ENCODE data around the gene OR3A1. TPM values are rescaled to one million over a fixed set of nuclear protein-coding genes. Genes with fewer than 3 reads are reported as not detected.
"Not testable (repeated sequence)": the region's sequence is repeated elsewhere in the genome, so short reads cannot be mapped to it uniquely, and the experiment has no call there.

Gene OR3A1
- total and polyA plus RNA-seq, 2 of the 8 experiments (the other 6 are each of a cell fraction or from before 2014, with no cell fraction given) = not detected

DNA sequence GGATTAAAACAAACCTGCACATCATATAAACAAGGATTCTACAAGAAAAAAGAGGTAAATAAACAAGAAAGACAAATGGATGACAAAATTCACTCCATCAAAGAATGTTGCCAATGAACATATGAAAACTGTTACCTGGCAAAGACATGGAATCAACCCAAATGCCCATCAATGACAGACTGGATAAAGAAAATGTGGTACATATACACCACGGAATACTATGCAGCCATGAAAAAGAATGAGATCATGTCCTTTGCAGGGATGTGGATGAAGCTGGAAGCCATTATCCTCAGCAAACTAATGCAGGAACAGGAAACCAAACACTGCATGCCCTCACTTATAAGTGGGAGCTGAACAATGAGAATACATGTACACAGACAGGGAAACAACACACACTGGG, 4.6 kb downstream of the OR3A1 start:
- H3K56ac ChIP-seq (replicated peaks; ENCODE audit: insufficient read length, low read depth, low read length); H2AFZ ChIP-seq (ENCODE audit: low read length); H4K8ac ChIP-seq (ENCODE audit: extremely low read depth, insufficient read depth, low read length); H2BK120ac ChIP-seq (replicated peaks; ENCODE audit: low read depth, low read length); FAIRE-seq; H3K4ac ChIP-seq (replicated peaks; ENCODE audit: insufficient read length, low read depth, low read length); H3K23ac ChIP-seq (ENCODE audit: insufficient read length); DNase-seq (ENCODE audit: low read depth in 1 of 2, low spot score in 2 of 2); H2BK5ac ChIP-seq (ENCODE audit: low read depth, low read length); H4K20me1 ChIP-seq (replicated peaks in 1 of 2; ENCODE audit: control insufficient read depth in 1 of 2, insufficient read depth in 2 of 2, low read length in 2 of 2); H2BK15ac ChIP-seq (ENCODE audit: low read length); H3K9ac ChIP-seq (replicated peaks in 1 of 4; ENCODE audit: extremely low read depth in 1 of 4, low read depth in 3 of 4, low read length in 3 of 4); H3K79me1 ChIP-seq (ENCODE audit: low read depth, low read length); H2BK20ac ChIP-seq (ENCODE audit: low read length); H3K27ac ChIP-seq (ENCODE audit: low read depth, low read length); H3K4me2 ChIP-seq (ENCODE audit: insufficient read depth in 1 of 2, low read depth in 2 of 2, low read length in 2 of 2); H3K23me2 ChIP-seq (ENCODE audit: low read depth, low read length); H3K4me3 ChIP-seq (ENCODE audit: extremely low read depth in 1 of 4, insufficient read depth in 2 of 4, low read depth in 3 of 4, low read length in 4 of 4); H4K5ac ChIP-seq (ENCODE audit: insufficient read length, low read depth, low read length); H2BK12ac ChIP-seq (ENCODE audit: low read depth, low read length); H3K18ac ChIP-seq (ENCODE audit: extremely low read depth, low read length); H2AK5ac ChIP-seq (ENCODE audit: low read depth, low read length); H3K14ac ChIP-seq (ENCODE audit: insufficient read length); H3K79me2 ChIP-seq (ENCODE audit: control insufficient read depth in 1 of 2, insufficient read depth in 2 of 2, low read length in 2 of 2); POLR2A ChIA-PET (ENCODE audit: partially characterized antibody); H3K36me3 ChIP-seq (ENCODE audit: control insufficient read depth in 2 of 4, insufficient read depth in 4 of 4, low read length in 3 of 4); H3K4me1 ChIP-seq (replicated peaks in 1 of 4; ENCODE audit: control insufficient read depth in 3 of 4, insufficient read depth in 4 of 4, low read length in 3 of 4); H4K91ac ChIP-seq (replicated peaks; ENCODE audit: insufficient read length, low read length); H3K27me3 ChIP-seq (replicated peaks in 1 of 4; ENCODE audit: control insufficient read depth in 3 of 4, extremely low read depth in 1 of 4, insufficient read depth in 3 of 4, low read length in 3 of 4): not testable (repeated sequence)
- H3K9me3 ChIP-seq (ENCODE audit: insufficient read depth in 2 of 2, low read depth in 1 of 2, low read length in 1 of 2) = peaks cover 28 to 40% of the 10 kb centered on the region in 2 experiments; a peak in 3 of 4 replicates
- WGBS, 2 experiments (ENCODE audit: extremely low coverage in 1 of 2, insufficient coverage in 1 of 2, insufficient read length in 1 of 2, insufficient replicate concordance in 2 of 2, low coverage in 1 of 2, low lambda C conversion rate in 2 of 2, missing lambda C conversion rate in 1 of 2) = 47% methylated on average over 1 of the region's 1 CpG; no CpG with 5 or more reads in 1 of the 2 experiments
- CTCF ChIA-PET (ENCODE audit: partially characterized antibody) = interaction anchor here (1.2 kb wide), 1 partner anchor 71 kb away, joined by 3 read pairs; no protein-coding TSS in a partner anchor

All from H1 (cell line).